Neural cell (in vitro differentiated cells): ENCODE measurements around the gene GPRC5A.

Experiments used
- EP300 ChIP-seq: fragments of 450-650 bp; conservative IDR thresholded peaks from 2 replicates; pipeline ENCODE4 v1.6.1; 2014; ENCODE audit warnings: antibody characterized with exemption, mild to moderate bottlenecking, moderate library complexity; ENCODE audit not compliant: poor library complexity, severe bottlenecking
- EZH2 ChIP-seq: fragments of 200-600, 300-800 bp; shearing (Covaris generic), sonication (generic); IDR thresholded peaks from 2 replicates; pipeline ENCODE4 v1.6.1; 2014; ENCODE audit warnings: antibody characterized with exemption, low read length, borderline replicate concordance, mild to moderate bottlenecking; ENCODE audit not compliant: insufficient read depth, poor library complexity, severe bottlenecking
- MXI1 ChIP-seq: fragments of 450-650 bp; conservative IDR thresholded peaks from 2 replicates; pipeline ENCODE4 v1.6.1; 2014; ENCODE audit warnings: antibody characterized with exemption, mild to moderate bottlenecking; ENCODE audit not compliant: poor library complexity, severe bottlenecking
- POLR2AphosphoS5 ChIP-seq: IDR thresholded peaks from 2 replicates; pipeline ENCODE4 v1.6.1; 2012
- RAD21 ChIP-seq: fragments of 450-650 bp; conservative IDR thresholded peaks from 2 replicates; pipeline ENCODE4 v1.6.1; 2014; ENCODE audit warnings: antibody characterized with exemption, mild to moderate bottlenecking, moderate library complexity
- SMC3 ChIP-seq: fragments of 450-650 bp; conservative IDR thresholded peaks from 2 replicates; pipeline ENCODE4 v1.6.1; 2014; ENCODE audit warnings: antibody characterized with exemption, mild to moderate bottlenecking, moderate library complexity; ENCODE audit not compliant: poor library complexity
- TAF1 ChIP-seq: IDR thresholded peaks from 2 replicates; pipeline ENCODE4 v1.6.1; 2012; ENCODE audit warnings: low read depth
- TF ChIP-seq, protein P1 (sequence below): fragments of 450-650 bp; IDR thresholded peaks from 2 replicates; pipeline ENCODE4 v1.5.1; 2014; ENCODE audit warnings: antibody characterized with exemption, mild to moderate bottlenecking, moderate library complexity; ENCODE audit not compliant: poor library complexity, severe bottlenecking
- TF ChIP-seq, protein P2 (sequence below): IDR thresholded peaks from 2 replicates; pipeline ENCODE4 v1.6.1; 2012; ENCODE audit warnings: borderline replicate concordance

DNA sequence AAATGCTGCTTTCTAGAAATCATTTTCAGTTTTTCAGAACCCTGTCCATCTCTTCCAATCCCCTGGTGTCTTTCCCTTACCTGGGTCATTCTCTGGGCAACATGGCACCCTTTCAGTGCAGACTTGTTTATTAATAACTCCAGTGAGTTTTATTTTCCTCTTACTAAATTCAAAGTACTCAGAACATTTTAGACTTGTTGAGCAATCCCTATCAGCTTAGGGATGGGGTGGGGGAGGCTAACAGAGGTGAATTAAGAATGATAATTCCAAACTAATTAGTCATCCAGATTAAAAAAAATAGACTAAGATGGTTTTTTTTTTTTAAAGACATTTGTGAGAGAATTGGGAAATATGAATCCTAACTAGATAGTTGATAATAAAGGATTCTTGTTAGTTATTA, 10.7 kb downstream of the GPRC5A start:
- TF ChIP-seq, protein P1, sequence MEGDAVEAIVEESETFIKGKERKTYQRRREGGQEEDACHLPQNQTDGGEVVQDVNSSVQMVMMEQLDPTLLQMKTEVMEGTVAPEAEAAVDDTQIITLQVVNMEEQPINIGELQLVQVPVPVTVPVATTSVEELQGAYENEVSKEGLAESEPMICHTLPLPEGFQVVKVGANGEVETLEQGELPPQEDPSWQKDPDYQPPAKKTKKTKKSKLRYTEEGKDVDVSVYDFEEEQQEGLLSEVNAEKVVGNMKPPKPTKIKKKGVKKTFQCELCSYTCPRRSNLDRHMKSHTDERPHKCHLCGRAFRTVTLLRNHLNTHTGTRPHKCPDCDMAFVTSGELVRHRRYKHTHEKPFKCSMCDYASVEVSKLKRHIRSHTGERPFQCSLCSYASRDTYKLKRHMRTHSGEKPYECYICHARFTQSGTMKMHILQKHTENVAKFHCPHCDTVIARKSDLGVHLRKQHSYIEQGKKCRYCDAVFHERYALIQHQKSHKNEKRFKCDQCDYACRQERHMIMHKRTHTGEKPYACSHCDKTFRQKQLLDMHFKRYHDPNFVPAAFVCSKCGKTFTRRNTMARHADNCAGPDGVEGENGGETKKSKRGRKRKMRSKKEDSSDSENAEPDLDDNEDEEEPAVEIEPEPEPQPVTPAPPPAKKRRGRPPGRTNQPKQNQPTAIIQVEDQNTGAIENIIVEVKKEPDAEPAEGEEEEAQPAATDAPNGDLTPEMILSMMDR, result no peak
- TF ChIP-seq MXI1 (no peak), SMC3 (no peak), EP300 (no peak), RAD21 (no peak), POLR2AphosphoS5 (no peak), EZH2 (no peak), TAF1 (no peak)
- TF ChIP-seq, protein P2, sequence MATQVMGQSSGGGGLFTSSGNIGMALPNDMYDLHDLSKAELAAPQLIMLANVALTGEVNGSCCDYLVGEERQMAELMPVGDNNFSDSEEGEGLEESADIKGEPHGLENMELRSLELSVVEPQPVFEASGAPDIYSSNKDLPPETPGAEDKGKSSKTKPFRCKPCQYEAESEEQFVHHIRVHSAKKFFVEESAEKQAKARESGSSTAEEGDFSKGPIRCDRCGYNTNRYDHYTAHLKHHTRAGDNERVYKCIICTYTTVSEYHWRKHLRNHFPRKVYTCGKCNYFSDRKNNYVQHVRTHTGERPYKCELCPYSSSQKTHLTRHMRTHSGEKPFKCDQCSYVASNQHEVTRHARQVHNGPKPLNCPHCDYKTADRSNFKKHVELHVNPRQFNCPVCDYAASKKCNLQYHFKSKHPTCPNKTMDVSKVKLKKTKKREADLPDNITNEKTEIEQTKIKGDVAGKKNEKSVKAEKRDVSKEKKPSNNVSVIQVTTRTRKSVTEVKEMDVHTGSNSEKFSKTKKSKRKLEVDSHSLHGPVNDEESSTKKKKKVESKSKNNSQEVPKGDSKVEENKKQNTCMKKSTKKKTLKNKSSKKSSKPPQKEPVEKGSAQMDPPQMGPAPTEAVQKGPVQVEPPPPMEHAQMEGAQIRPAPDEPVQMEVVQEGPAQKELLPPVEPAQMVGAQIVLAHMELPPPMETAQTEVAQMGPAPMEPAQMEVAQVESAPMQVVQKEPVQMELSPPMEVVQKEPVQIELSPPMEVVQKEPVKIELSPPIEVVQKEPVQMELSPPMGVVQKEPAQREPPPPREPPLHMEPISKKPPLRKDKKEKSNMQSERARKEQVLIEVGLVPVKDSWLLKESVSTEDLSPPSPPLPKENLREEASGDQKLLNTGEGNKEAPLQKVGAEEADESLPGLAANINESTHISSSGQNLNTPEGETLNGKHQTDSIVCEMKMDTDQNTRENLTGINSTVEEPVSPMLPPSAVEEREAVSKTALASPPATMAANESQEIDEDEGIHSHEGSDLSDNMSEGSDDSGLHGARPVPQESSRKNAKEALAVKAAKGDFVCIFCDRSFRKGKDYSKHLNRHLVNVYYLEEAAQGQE, result no peak
